ENCODE results near the gene ZNF17.

ZNF17 gene

DNA sequence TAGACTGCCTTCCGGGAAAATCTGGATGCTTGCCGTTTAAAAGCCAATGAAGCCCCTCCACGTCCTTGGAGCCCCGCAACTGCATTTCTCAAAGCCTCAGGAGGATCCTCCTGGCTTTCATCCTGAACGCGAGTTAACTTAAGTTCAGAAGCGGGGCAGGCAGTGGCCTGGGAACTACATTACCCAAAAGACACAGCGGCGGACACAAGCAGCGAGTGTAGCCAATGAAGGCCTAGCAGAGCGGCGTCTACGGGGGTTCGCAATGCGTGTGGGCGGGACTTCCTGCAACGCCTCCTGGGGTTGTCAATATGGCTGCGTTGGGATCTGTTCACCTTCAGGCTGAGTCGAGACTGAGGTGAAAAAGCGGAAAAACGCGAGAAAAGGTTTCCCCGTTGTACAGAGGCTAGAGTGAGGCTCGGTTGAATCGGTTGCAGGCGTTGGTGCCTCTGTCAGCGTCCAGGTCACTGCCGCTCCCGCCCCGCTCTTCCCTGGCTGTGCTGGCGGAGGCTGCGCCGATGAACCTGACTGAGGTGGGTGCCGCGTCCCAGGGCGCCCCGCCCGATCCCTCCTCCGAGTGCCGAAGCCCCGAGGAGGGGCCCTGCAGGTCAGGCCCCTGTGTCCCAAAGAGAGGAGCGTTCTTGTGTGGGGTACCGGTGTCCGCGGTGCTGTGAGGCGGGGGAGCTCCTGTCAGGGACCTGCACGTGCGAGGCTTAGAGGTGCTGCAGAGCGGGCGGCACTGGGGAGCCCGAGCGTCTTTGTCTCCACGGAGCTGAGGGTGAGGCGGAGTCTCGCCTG, at the start of gene ZNF17:
TSS of gene ZNF17 (plus strand) at position 285 of the 795 bp plus-strand sequence. CDS start 2,455 bp downstream, outside the sequence.
- no peak for TF ChIP-seq CTCF (IDR thresholded peaks at IDR 0.05)

DNA sequence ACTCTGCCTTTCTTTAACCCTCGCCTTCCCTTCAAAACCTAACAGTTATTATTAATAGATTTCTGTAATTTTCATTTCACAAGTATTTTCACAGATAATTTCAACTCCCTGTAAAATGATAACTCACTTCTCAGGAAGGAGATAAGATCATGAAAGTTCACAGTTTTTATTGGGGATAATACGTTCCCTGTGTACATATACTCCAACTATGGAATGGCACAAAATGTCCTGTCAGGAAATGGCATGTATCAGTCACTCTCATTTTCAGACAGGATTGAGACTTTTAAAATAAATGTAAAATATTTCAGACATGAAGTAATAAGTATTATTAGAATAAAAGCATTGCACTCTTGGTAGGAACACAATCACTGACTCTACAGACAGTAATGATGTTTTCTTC, 48.5 kb upstream of the ZNF17 start:
- no peak for TF ChIP-seq CTCF (IDR thresholded peaks at IDR 0.05)

GRCh38 chr19:57362997-57363687, 47.8 kb upstream of the ZNF17 start, which contains the start of the genes TRAPPC2B and ZNF547:
TSS of gene TRAPPC2B (plus strand) at chr19:57363551. CDS start at chr19:57364834, 1,283 bp downstream.
TSS of gene ZNF547 (plus strand) at chr19:57363551. CDS start at chr19:57368556, 5,005 bp downstream.
- no peak for TF ChIP-seq CTCF (IDR thresholded peaks at IDR 0.05)

DNA sequence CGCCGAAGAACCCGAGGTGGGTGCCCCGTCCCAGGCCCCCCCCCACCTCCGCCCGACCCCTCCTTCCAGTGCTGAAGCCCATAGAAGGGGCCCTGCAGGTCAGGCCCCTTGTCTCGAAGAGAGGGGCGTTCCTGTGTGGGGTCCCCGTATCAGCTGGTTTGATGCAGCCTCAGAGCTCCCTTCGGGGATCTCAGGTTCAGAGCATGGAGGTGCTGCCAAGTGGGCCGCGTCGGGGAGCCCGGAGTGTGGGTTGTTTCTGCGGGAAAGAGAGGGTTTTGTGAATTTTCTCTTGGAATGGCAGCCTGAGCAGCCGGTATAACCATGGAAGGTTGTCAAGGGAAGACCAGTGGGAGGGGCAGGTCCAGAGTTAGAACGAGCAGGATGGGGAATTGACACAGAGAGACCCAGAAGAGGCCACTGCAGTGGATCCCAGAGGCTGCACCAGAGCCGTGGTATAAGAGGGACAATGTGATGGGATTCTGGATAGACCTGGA, 47.2 kb upstream of the ZNF17 start:
- TF ChIP-seq CTCF (IDR thresholded peaks at IDR 0.05) = no peak

DNA sequence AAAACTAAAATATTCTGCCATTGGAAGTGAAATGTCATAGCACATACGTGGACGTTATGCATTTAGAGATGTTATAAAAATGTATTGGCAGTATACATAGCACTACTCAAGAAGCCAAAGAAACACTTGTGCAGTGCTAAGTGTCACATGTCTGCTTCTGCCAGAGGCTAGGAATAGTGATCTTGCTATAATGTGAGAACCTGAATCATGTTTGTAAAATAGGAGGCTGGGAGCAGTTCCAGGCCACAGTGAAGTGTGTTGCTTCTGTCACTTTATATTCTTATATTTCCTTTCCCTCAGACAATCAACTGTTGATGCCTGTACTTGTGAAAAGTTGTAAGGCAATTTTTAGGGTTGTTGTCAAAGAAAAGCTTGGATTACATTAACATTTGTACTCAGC, 44.2 kb upstream of the ZNF17 start:
- no peak for TF ChIP-seq CTCF (IDR thresholded peaks at IDR 0.05)

GRCh38 chr19:57374179-57374578, 36.8 kb upstream of the ZNF17 start:
- no peak for TF ChIP-seq CTCF (IDR thresholded peaks at IDR 0.05)

DNA sequence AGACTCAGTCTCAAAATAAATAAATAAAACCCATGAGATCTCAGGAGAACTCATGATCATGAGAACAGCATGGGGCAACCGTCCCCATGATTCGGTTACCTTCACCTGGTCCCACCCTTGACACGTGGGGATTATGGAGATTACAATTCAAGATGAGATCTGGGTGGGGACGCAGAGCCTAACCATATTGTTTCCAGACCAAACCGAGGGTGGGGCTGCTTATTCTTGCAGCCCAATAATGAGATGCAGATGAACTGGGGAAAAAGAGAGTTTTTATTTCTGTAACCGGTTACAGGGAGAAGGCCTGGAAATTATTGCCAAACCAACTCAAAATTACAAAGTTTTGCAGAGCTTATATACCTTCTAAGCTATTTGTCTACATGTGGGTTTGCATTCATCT, 34.8 kb upstream of the ZNF17 start:
- TF ChIP-seq CTCF (IDR thresholded peaks at IDR 0.05) = no peak

All from LNCAP (cell line).